ENCODE results near the gene IL23R. TPM values are rescaled to one million over a fixed set of nuclear protein-coding genes. Genes with fewer than 3 reads are reported as not detected.

The IL23R gene
- total RNA-seq, 2 experiments from 2014 or later, result 12.2 to 14.9 TPM

GRCh38 chr1:67149179-67149770, 17.0 kb upstream of the IL23R start:
- Mint-ChIP-seq H3K9me3 (peaks cover 2% of the 10 kb centered on the region), H3K4me1 (ENCODE audit: low read depth) (peaks cover 42% of the 10 kb centered on the region), H3K27me3 (ENCODE audit: low read depth) (peaks cover 5% of the 10 kb centered on the region), H3K36me3 (ENCODE audit: low read depth) (peaks cover 2% of the 10 kb centered on the region), H3K4me3 (no peak overlapping the region), H3K27ac (no peak overlapping the region)
- CTCF ChIA-PET, result interaction anchor here (0.5 to 7.6 kb wide), 61 partner anchors 8 to 400 kb away, joined by 3 to 147 read pairs (median 4); partner anchors contain the start of genes C1orf141, DNAI4, MIER1 and SLC35D1
- DNase-seq, result peak; percentile 85
- intact Hi-C loops (cut with micrococcal nuclease), result loop anchor here (1.0 to 2.0 kb wide), 6 partner anchors 62 to 384 kb away; partner anchors contain the start of genes DNAI4 and MIER1

- Mint-ChIP-seq H3K27ac (no peak overlapping the region), H3K9me3 (peaks cover 2% of the 10 kb centered on the region), H3K4me1 (ENCODE audit: low read depth) (peaks cover 37% of the 10 kb centered on the region), H3K4me3 (no peak overlapping the region), H3K36me3 (ENCODE audit: low read depth) (peaks cover 2% of the 10 kb centered on the region), H3K27me3 (ENCODE audit: low read depth) (peaks cover 5% of the 10 kb centered on the region)
- no peak for DNase-seq
- intact Hi-C loops (cut with micrococcal nuclease), result no loop called here
- CTCF ChIA-PET, result interaction anchor here (0.6 to 3.9 kb wide), 4 partner anchors 14 to 385 kb away, joined by 5 to 37 read pairs (median 10); no protein-coding TSS in a partner anchor
These were observed 15.3 kb upstream of the IL23R start for GRCh38 chr1:67150931-67151330.

GRCh38 chr1:67158401-67158800, 7.9 kb upstream of the IL23R start:
- CTCF ChIA-PET, result interaction anchor here (0.7 to 2.2 kb wide), 6 partner anchors 10 to 174 kb away, joined by 3 to 16 read pairs (median 4); no protein-coding TSS in a partner anchor
- Mint-ChIP-seq H3K4me1 (ENCODE audit: low read depth) (peaks cover 36% of the 10 kb centered on the region), H3K9me3 (peaks cover 2% of the 10 kb centered on the region), H3K36me3 (ENCODE audit: low read depth) (peaks cover 2% of the 10 kb centered on the region), H3K27ac (peak overlapping the region; percentile 73), H3K27me3 (ENCODE audit: low read depth) (no peaks in the 10 kb centered on the region), H3K4me3 (no peak overlapping the region)
- intact Hi-C loops (cut with micrococcal nuclease), result loop anchor here (2.0 to 5.0 kb wide), 2 partner anchors 529 to 900 kb away; partner anchors contain the start of gene GADD45A
- peak; percentile 44 for DNase-seq

- Mint-ChIP-seq H3K27me3 (ENCODE audit: low read depth) (no peaks in the 10 kb centered on the region), H3K9me3 (no peaks in the 10 kb centered on the region), H3K4me1 (ENCODE audit: low read depth) (peaks cover 42% of the 10 kb centered on the region), H3K27ac (peak overlapping the region; percentile 69), H3K4me3 (peak overlapping the region; percentile 23), H3K36me3 (ENCODE audit: low read depth) (no peaks in the 10 kb centered on the region)
- intact Hi-C loops (cut with micrococcal nuclease), result loop anchor here (1.0 to 5.0 kb wide), 9 partner anchors 13 to 900 kb away; partner anchors contain the start of gene GADD45A
- peak; percentile 74 for DNase-seq
- CTCF ChIA-PET, result interaction anchor here (13.5 kb wide), 1 partner anchor 54 kb away, joined by 147 read pairs; no protein-coding TSS in a partner anchor
These were observed 7.0 kb upstream of the IL23R start for GRCh38 chr1:67159233-67159632.

- H3K9me3 Mint-ChIP-seq, result peaks cover 6% of the 10 kb centered on the region
- H3K27me3 Mint-ChIP-seq (ENCODE audit: low read depth), result no peaks in the 10 kb centered on the region
- CTCF ChIA-PET, result interaction anchor here (0.9 to 13.5 kb wide), 4 partner anchors 14 to 50 kb away, joined by 4 to 147 read pairs (median 4); no protein-coding TSS in a partner anchor
- H3K36me3 Mint-ChIP-seq (ENCODE audit: low read depth), result peaks cover 9% of the 10 kb centered on the region
- peak; percentile 76 for DNase-seq
- H3K4me3 Mint-ChIP-seq, result peak overlapping the region; percentile 42
- intact Hi-C loops (cut with micrococcal nuclease), result loop anchor here (1.0 to 10.0 kb wide), 2 partner anchors 9 to 728 kb away; no protein-coding TSS in a partner anchor
- peaks cover 63% of the 10 kb centered on the region for H3K4me1 Mint-ChIP-seq (ENCODE audit: low read depth)
- H3K27ac Mint-ChIP-seq, result peak overlapping the region; percentile 83
These were observed 3.3 kb upstream of the IL23R start for GRCh38 chr1:67162954-67163353.

- CTCF ChIA-PET, result interaction anchor here (13.5 kb wide), 1 partner anchor 47 kb away, joined by 147 read pairs; no protein-coding TSS in a partner anchor
- Mint-ChIP-seq H3K27ac (peak overlapping the region; percentile 99), H3K4me3 (peak overlapping the region; percentile 8), H3K27me3 (ENCODE audit: low read depth) (no peaks in the 10 kb centered on the region), H3K4me1 (ENCODE audit: low read depth) (peaks cover 60% of the 10 kb centered on the region), H3K36me3 (ENCODE audit: low read depth) (peaks cover 27% of the 10 kb centered on the region), H3K9me3 (peaks cover 6% of the 10 kb centered on the region)
- intact Hi-C loops (cut with micrococcal nuclease), result loop anchor here (1.0 to 10.0 kb wide), 3 partner anchors 9 to 731 kb away; no protein-coding TSS in a partner anchor
- no peak for DNase-seq
These were observed 699 bp upstream of the IL23R start for GRCh38 chr1:67165468-67166041.

GRCh38 chr1:67169496-67169895, 3.2 kb downstream of the IL23R start:
- Mint-ChIP-seq H3K27ac (peak overlapping the region; percentile 99), H3K36me3 (ENCODE audit: low read depth) (peaks cover 44% of the 10 kb centered on the region), H3K27me3 (ENCODE audit: low read depth) (no peaks in the 10 kb centered on the region), H3K9me3 (peaks cover 6% of the 10 kb centered on the region), H3K4me1 (ENCODE audit: low read depth) (peaks cover 69% of the 10 kb centered on the region), H3K4me3 (peak overlapping the region; percentile 64)
- intact Hi-C loops (cut with micrococcal nuclease), result loop anchor here (10.0 kb wide), 1 partner anchor 735 kb away; no protein-coding TSS in a partner anchor
- CTCF ChIA-PET, result interaction anchor here (13.5 kb wide), 1 partner anchor 43 kb away, joined by 147 read pairs; no protein-coding TSS in a partner anchor
- no peak for DNase-seq

- peak overlapping the region; percentile 99 for H3K27ac Mint-ChIP-seq
- CTCF ChIA-PET, result interaction anchor here (13.5 kb wide), 1 partner anchor 43 kb away, joined by 147 read pairs; no protein-coding TSS in a partner anchor
- H3K4me3 Mint-ChIP-seq, result peak overlapping the region; percentile 75
- H3K9me3 Mint-ChIP-seq, result peaks cover 6% of the 10 kb centered on the region
- peaks cover 68% of the 10 kb centered on the region for H3K4me1 Mint-ChIP-seq (ENCODE audit: low read depth)
- H3K27me3 Mint-ChIP-seq (ENCODE audit: low read depth), result no peaks in the 10 kb centered on the region
- no peak for DNase-seq
- intact Hi-C loops (cut with micrococcal nuclease), result loop anchor here (5.0 to 10.0 kb wide), 3 partner anchors 735 to 838 kb away; no protein-coding TSS in a partner anchor
- H3K36me3 Mint-ChIP-seq (ENCODE audit: low read depth), result peaks cover 46% of the 10 kb centered on the region
These were observed 3.7 kb downstream of the IL23R start for GRCh38 chr1:67169932-67170331.

- H3K9me3 Mint-ChIP-seq, result peaks cover 3% of the 10 kb centered on the region
- intact Hi-C loops (cut with micrococcal nuclease), result loop anchor here (5.0 kb wide), 2 partner anchors 819 to 839 kb away; no protein-coding TSS in a partner anchor
- CTCF ChIA-PET, result interaction anchor here (0.6 to 13.5 kb wide), 7 partner anchors 18 to 947 kb away, joined by 3 to 147 read pairs (median 6); no protein-coding TSS in a partner anchor
- H3K27me3 Mint-ChIP-seq (ENCODE audit: low read depth), result no peaks in the 10 kb centered on the region
- DNase-seq, result no peak
- H3K27ac Mint-ChIP-seq, result peak overlapping the region; percentile 99
- peaks cover 70% of the 10 kb centered on the region for H3K4me1 Mint-ChIP-seq (ENCODE audit: low read depth)
- H3K36me3 Mint-ChIP-seq (ENCODE audit: low read depth), result peaks cover 52% of the 10 kb centered on the region
- peak overlapping the region; percentile 75 for H3K4me3 Mint-ChIP-seq
These were observed 4.7 kb downstream of the IL23R start for GRCh38 chr1:67170751-67171573.

GRCh38 chr1:67171574-67171955, 5.3 kb downstream of the IL23R start:
- Mint-ChIP-seq H3K4me1 (ENCODE audit: low read depth) (peaks cover 68% of the 10 kb centered on the region), H3K36me3 (ENCODE audit: low read depth) (peaks cover 51% of the 10 kb centered on the region), H3K27me3 (ENCODE audit: low read depth) (no peaks in the 10 kb centered on the region), H3K4me3 (peak overlapping the region; percentile 75), H3K9me3 (peaks cover 4% of the 10 kb centered on the region), H3K27ac (peak overlapping the region; percentile 99)
- intact Hi-C loops (cut with micrococcal nuclease), result loop anchor here (5.0 kb wide), 2 partner anchors 819 to 839 kb away; no protein-coding TSS in a partner anchor
- no peak for DNase-seq
- CTCF ChIA-PET, result interaction anchor here (0.6 to 13.5 kb wide), 7 partner anchors 19 to 948 kb away, joined by 3 to 147 read pairs (median 6); no protein-coding TSS in a partner anchor

- CTCF ChIA-PET, result interaction anchor here (0.9 to 13.5 kb wide), 6 partner anchors 18 to 224 kb away, joined by 3 to 147 read pairs (median 6); no protein-coding TSS in a partner anchor
- peaks cover 72% of the 10 kb centered on the region for H3K4me1 Mint-ChIP-seq (ENCODE audit: low read depth)
- intact Hi-C loops (cut with micrococcal nuclease), result loop anchor here (1.0 to 5.0 kb wide), 14 partner anchors 9 to 989 kb away; partner anchors contain the start of gene GADD45A
- peaks cover 4% of the 10 kb centered on the region for H3K9me3 Mint-ChIP-seq
- H3K36me3 Mint-ChIP-seq (ENCODE audit: low read depth), result peaks cover 55% of the 10 kb centered on the region
- H3K27me3 Mint-ChIP-seq (ENCODE audit: low read depth), result no peaks in the 10 kb centered on the region
- no peak for DNase-seq
- H3K27ac Mint-ChIP-seq, result peak overlapping the region; percentile 99
- peak overlapping the region; percentile 75 for H3K4me3 Mint-ChIP-seq
These were observed 5.7 kb downstream of the IL23R start for GRCh38 chr1:67171978-67172377.

Data from activated naive CD4-positive, alpha-beta T cell treated with anti-CD3 and anti-CD28 coated beads for 36 hours (primary cell).